Stomach (tissue), 9 donors: ENCODE measurements around the gene ABHD17C. TPM values are rescaled to one million over a fixed set of nuclear protein-coding genes. Genes with fewer than 3 reads are reported as not detected.

Experiments
- DNase-seq, 2 donors: peaks; one replicate each; pipeline versions ENCODE4 v3.0.0 to v3.0.0-alpha.2; 2013 to 2019
- H3K27ac ChIP-seq, 5 donors: fragments of 200-600 bp in 4 of 5; sonication (generic) in 4 of 5; one replicate each; pipeline ENCODE4 v1.5.1; 2013 to 2019; ENCODE audit warnings: mild to moderate bottlenecking in 1 of 5, moderate library complexity in 1 of 5
- H3K27me3 ChIP-seq, 3 donors: fragments of 200-600 bp; sonication (generic); one replicate each; pipeline ENCODE4 v1.5.1; 2017 to 2019; ENCODE audit warnings: mixed run types in 1 of 3
- H3K36me3 ChIP-seq, 4 donors: fragments of 200-600 bp; sonication (generic); 1 replicate in 3 of 4; 2 replicates in 1 of 4; pipeline ENCODE4 v1.5.1; 2016 to 2019
- H3K4me1 ChIP-seq, 4 donors: fragments of 200-600 bp; sonication (generic); one replicate each; pipeline ENCODE4 v1.5.1; 2016 to 2019
- H3K4me3 ChIP-seq, 4 donors: fragments of 200-600 bp; sonication (generic) in 3 of 4; one replicate each; pipeline ENCODE4 v1.5.1; 2016 to 2019; ENCODE audit warnings: mild to moderate bottlenecking in 1 of 4
- H3K9me3 ChIP-seq, 4 donors: fragments of 200-600 bp; sonication (generic); one replicate each; pipeline ENCODE4 v1.5.1; 2016 to 2019
- EP300 ChIP-seq: sonication (generic); formaldehyde crosslinking; IDR thresholded peaks from one replicate; pipeline ENCODE4 v1.6.1; 2017; ENCODE audit warnings: antibody characterized with exemption
- POLR2A ChIP-seq, 4 donors: fragments of 450-650 bp; IDR thresholded peaks; one replicate each; pipeline ENCODE4 v1.6.1; 2016; ENCODE audit warnings: antibody characterized with exemption in 4 of 4, control low read depth in 2 of 4, mild to moderate bottlenecking in 1 of 4, moderate library complexity in 1 of 4
- POLR2AphosphoS5 ChIP-seq, 3 donors: sonication (generic); formaldehyde crosslinking; IDR thresholded peaks; one replicate each; pipeline ENCODE4 v1.6.1; 2016; ENCODE audit warnings: antibody characterized with exemption in 3 of 3
- WGBS, 5 donors: extraction: QIAGEN DNeasy Blood & Tissue Kit in 3 of 5; methylation state at CpG; one replicate each; pipeline versions ENCODE4 v1.1.5 to v1.1.7; 2013 to 2018; 5-methylcytosine and 5-hydroxymethylcytosine counted together
- intact Hi-C: fragments of 100-400 bp; cut with DNase I; formaldehyde crosslinking; loops from one replicate; pipeline ENCODE4 v1.15.1; 2023; ENCODE audit warnings: low total_unique reads
- polyA plus RNA-seq, 3 donors: library from polyadenylated mRNA; stranded (reverse); fragments of 200-250 nt; gene quantifications; one replicate each; pipeline ENCODE4 v1.2.3, GENCODE V29; 2013
- total RNA-seq, 5 donors: library from RNA; depleted of rRNA; stranded (reverse); fragments of >200 nt; gene quantifications; one replicate each; pipeline versions ENCODE4 v1.1.0 to v1.2.3, GENCODE V29; 2014 to 2016
- TF ChIP-seq, protein P1 (sequence below), 7 experiments: fragments of 450-650 bp in 4 of 7; fragments of 200-600 bp in 3 of 7; sonication (generic) in 3 of 7; IDR thresholded peaks; one replicate each; pipeline ENCODE4 v1.5.1; 2016 to 2019; ENCODE audit warnings: antibody characterized with exemption in 7 of 7, control low read depth in 2 of 7, mild to moderate bottlenecking in 1 of 7
- donor health status: healthy with polysubstance abuse.
- donor health status: Bipolar disorder and iron deficiency.
- donor health status: healthy.

Gene ABHD17C
- total and polyA plus RNA-seq, 8 donors = 1.2 to 55.3 (median 21.1) TPM

GRCh38 chr15:80790236-80790635 is 95.1 kb downstream of the ABHD17C start:
- TF ChIP-seq, protein P1, sequence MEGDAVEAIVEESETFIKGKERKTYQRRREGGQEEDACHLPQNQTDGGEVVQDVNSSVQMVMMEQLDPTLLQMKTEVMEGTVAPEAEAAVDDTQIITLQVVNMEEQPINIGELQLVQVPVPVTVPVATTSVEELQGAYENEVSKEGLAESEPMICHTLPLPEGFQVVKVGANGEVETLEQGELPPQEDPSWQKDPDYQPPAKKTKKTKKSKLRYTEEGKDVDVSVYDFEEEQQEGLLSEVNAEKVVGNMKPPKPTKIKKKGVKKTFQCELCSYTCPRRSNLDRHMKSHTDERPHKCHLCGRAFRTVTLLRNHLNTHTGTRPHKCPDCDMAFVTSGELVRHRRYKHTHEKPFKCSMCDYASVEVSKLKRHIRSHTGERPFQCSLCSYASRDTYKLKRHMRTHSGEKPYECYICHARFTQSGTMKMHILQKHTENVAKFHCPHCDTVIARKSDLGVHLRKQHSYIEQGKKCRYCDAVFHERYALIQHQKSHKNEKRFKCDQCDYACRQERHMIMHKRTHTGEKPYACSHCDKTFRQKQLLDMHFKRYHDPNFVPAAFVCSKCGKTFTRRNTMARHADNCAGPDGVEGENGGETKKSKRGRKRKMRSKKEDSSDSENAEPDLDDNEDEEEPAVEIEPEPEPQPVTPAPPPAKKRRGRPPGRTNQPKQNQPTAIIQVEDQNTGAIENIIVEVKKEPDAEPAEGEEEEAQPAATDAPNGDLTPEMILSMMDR (IDR thresholded peaks at IDR 0.05) = no peak
- no peak for TF ChIP-seq POLR2AphosphoS5 (IDR thresholded peaks at IDR 0.05)
- no peak for TF ChIP-seq POLR2A (IDR thresholded peaks at IDR 0.05)
- TF ChIP-seq EP300 = no peak
- intact Hi-C loops = no loop called here
- 83 to 94% (median 92%) methylated on average over 5 of the region's 5 CpGs for WGBS, 5 donors
- Histone ChIP-seq H3K4me1 (no peaks in the 10 kb centered on the region), H3K4me3 (no peak overlapping the region), H3K9me3 (no peaks in the 10 kb centered on the region), H3K27me3 (peaks cover 0 to 49% (median 0%) of the 10 kb centered on the region in 3 donors), H3K27ac (no peak overlapping the region), H3K36me3 (no peaks in the 10 kb centered on the region)
- DNase-seq = no peak

GRCh38 chr15:80791004-80791403 is 95.9 kb downstream of the ABHD17C start:
- 79 to 98% (median 96%) methylated on average over 1 of the region's 1 CpG for WGBS, 5 donors
- Histone ChIP-seq H3K4me1 (peaks cover 0 to 2% (median 1%) of the 10 kb centered on the region in 4 donors), H3K27me3 (peaks cover 0 to 49% (median 0%) of the 10 kb centered on the region in 3 donors), H3K9me3 (no peaks in the 10 kb centered on the region), H3K4me3 (no peak overlapping the region), H3K27ac (no peak overlapping the region), H3K36me3 (no peaks in the 10 kb centered on the region)
- intact Hi-C loops = no loop called here
- TF ChIP-seq POLR2AphosphoS5 (IDR thresholded peaks at IDR 0.05) = no peak
- TF ChIP-seq POLR2A (IDR thresholded peaks at IDR 0.05) = no peak
- TF ChIP-seq EP300 = no peak
- TF ChIP-seq, protein P1 (IDR thresholded peaks at IDR 0.05) = no peak
- DNase-seq = no peak

GRCh38 chr15:80796407-80796806 is 101.3 kb downstream of the ABHD17C start:
- intact Hi-C loops = no loop called here
- H3K4me1 ChIP-seq = peaks cover 0 to 16% (median 12%) of the 10 kb centered on the region in 4 donors
- 23 to 38% (median 31%) methylated on average over 5 of the region's 5 CpGs for WGBS, 5 donors

DNA sequence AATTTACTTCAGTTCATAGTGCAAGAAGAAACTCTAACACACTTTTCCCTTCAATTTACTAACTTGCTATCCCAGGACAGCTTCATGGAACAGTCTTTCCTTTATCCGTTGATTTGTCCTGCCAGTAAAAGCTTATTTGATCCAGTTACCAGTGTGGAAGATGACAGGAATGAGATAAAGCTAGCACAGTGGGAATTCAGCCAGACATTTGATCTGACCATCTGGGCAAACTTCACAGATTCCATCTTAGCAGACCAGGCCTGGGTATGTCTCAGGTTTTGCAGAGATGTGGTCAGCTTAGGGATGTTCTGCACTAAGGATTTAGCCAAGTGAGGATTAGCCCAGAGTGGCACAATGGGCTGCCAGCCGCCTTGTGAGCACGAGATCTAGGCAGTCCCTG is 103.8 kb downstream of the ABHD17C start:
- 81 to 92% (median 89%) methylated on average over 3 of the region's 3 CpGs for WGBS, 5 donors
- H3K36me3 ChIP-seq = no peaks in the 10 kb centered on the region
- H3K27me3 ChIP-seq = peaks cover 0 to 33% (median 0%) of the 10 kb centered on the region in 3 donors
- H3K4me1 ChIP-seq = peaks cover 0 to 16% (median 12%) of the 10 kb centered on the region in 4 donors
- H3K27ac ChIP-seq = no peak overlapping the region
- no peak overlapping the region for H3K4me3 ChIP-seq
- no peak for TF ChIP-seq EP300
- no peak for TF ChIP-seq POLR2AphosphoS5 (IDR thresholded peaks at IDR 0.05)
- TF ChIP-seq, protein P1 (IDR thresholded peaks at IDR 0.05) = no peak
- no peak for TF ChIP-seq POLR2A (IDR thresholded peaks at IDR 0.05)
- no peak for DNase-seq
- H3K9me3 ChIP-seq = no peaks in the 10 kb centered on the region
- intact Hi-C loops = no loop called here

More at GRCh38 chr15:80796407-80796806, 101.3 kb downstream of the ABHD17C start:
- Histone ChIP-seq H3K27me3 (peaks cover 0 to 45% (median 0%) of the 10 kb centered on the region in 3 donors), H3K36me3 (no peaks in the 10 kb centered on the region), H3K9me3 (no peaks in the 10 kb centered on the region), H3K4me3 (no peak overlapping the region), H3K27ac (no peak overlapping the region)
- peak in 1 of 2 donors; percentile 23 for DNase-seq
- TF ChIP-seq EP300 (no peak), POLR2AphosphoS5 (IDR thresholded peaks at IDR 0.05) (peak in 1 of 3 donors; percentile 38), POLR2A (IDR thresholded peaks at IDR 0.05) (no peak)
- TF ChIP-seq, protein P1 (IDR thresholded peaks at IDR 0.05) = no peak
